Endothelial cell (in vitro differentiated cells): ENCODE results near the gene NLRP13. TPM values are rescaled to one million over a fixed set of nuclear protein-coding genes. Genes with fewer than 3 reads are reported as not detected.

Source experiments
- DNase-seq: peaks from one replicate; pipeline ENCODE4 v3.0.0; 2021; ENCODE audit warnings: low spot score
- H3K27ac Mint-ChIP-seq: one replicate; pipeline ENCODE4 v1.8.0; 2021; ENCODE audit warnings: mixed read lengths, inconsistent platforms; ENCODE audit not compliant: unreplicated experiment
- H3K27me3 Mint-ChIP-seq: one replicate; pipeline ENCODE4 v1.8.0; 2021; ENCODE audit warnings: mild to moderate bottlenecking, moderate library complexity, mixed read lengths, inconsistent platforms; ENCODE audit not compliant: unreplicated experiment
- H3K36me3 Mint-ChIP-seq: one replicate; pipeline ENCODE4 v1.8.0; 2021; ENCODE audit warnings: mild to moderate bottlenecking, low read depth, mixed read lengths, inconsistent platforms; ENCODE audit not compliant: unreplicated experiment
- H3K4me1 Mint-ChIP-seq: one replicate; pipeline ENCODE4 v1.8.0; 2021; ENCODE audit warnings: mild to moderate bottlenecking, mixed read lengths, inconsistent platforms; ENCODE audit not compliant: unreplicated experiment
- H3K4me3 Mint-ChIP-seq: one replicate; pipeline ENCODE4 v1.8.0; 2021; ENCODE audit warnings: mild to moderate bottlenecking, mixed read lengths, inconsistent platforms; ENCODE audit not compliant: unreplicated experiment
- H3K9me3 Mint-ChIP-seq: one replicate; pipeline ENCODE4 v1.8.0; 2021; ENCODE audit warnings: mixed read lengths, inconsistent platforms; ENCODE audit not compliant: unreplicated experiment
- total RNA-seq: library from RNA; stranded (reverse); fragmentation: NEBNext Ultra II Directional; extraction: Animal tissue kit (Norgen Biotek cat#: 25700); gene quantifications from one replicate; pipeline ENCODE4 v1.2.1, GENCODE V29; 2021; ENCODE audit not compliant: unreplicated experiment
- TF ChIP-seq, protein P1 (sequence below): fragments of 200-600 bp; sonication (generic); IDR thresholded peaks from one replicate; pipeline ENCODE4 v1.5.0; 2021; ENCODE audit warnings: antibody characterized with exemption; ENCODE audit not compliant: unreplicated experiment

NLRP13 gene
- total RNA-seq, 1 donor from 2014 or later = not detected

DNA sequence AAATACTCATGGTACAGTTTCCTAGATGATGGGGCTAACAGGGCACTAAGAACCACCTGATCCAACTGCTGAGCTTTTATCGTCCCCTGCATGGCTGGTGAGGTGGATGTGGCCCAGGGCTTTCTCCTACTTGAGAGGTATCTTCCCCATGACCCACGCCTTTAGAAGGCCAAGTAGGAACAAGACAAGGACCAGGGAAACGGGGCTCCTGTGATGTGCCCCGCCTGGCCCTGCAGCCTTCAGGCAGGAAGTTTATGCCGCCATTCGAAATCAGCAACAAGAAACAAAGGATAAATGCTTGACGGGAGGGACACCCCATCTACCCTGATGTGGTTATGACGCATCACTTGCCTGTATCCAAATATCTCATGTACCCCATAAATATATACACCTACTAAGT lies 4.1 kb downstream of the NLRP13 start:
- Mint-ChIP-seq H3K4me3 (no peak overlapping the region), H3K9me3 (peaks cover 31% of the 10 kb centered on the region), H3K36me3 (peaks cover 7% of the 10 kb centered on the region), H3K27me3 (peaks cover 2% of the 10 kb centered on the region), H3K27ac (no peak overlapping the region), H3K4me1 (no peaks in the 10 kb centered on the region)
- TF ChIP-seq, protein P1, sequence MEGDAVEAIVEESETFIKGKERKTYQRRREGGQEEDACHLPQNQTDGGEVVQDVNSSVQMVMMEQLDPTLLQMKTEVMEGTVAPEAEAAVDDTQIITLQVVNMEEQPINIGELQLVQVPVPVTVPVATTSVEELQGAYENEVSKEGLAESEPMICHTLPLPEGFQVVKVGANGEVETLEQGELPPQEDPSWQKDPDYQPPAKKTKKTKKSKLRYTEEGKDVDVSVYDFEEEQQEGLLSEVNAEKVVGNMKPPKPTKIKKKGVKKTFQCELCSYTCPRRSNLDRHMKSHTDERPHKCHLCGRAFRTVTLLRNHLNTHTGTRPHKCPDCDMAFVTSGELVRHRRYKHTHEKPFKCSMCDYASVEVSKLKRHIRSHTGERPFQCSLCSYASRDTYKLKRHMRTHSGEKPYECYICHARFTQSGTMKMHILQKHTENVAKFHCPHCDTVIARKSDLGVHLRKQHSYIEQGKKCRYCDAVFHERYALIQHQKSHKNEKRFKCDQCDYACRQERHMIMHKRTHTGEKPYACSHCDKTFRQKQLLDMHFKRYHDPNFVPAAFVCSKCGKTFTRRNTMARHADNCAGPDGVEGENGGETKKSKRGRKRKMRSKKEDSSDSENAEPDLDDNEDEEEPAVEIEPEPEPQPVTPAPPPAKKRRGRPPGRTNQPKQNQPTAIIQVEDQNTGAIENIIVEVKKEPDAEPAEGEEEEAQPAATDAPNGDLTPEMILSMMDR = no peak
- no peak for DNase-seq

DNA sequence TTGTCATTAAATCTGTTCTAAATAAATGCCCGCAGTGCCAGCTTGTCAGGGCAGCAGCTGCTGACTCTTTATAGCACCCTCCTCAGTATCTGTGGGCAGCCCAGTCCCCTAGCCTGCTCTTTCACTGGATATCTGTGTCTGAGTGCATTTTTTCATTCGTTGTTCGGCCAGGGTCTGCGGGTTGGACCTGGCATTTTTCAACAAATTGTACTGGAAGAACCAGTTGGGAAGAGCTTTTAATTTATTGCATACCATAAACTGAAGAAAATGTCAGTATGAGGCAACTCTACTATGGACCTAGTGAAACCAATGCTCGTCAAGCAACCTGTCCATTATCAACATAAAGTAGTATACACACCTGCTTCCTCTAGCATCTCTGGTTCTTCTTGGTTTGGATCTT lies 8.6 kb downstream of the NLRP13 start:
- Mint-ChIP-seq H3K9me3 (peaks cover 28% of the 10 kb centered on the region), H3K4me1 (no peaks in the 10 kb centered on the region), H3K4me3 (no peak overlapping the region)

DNA sequence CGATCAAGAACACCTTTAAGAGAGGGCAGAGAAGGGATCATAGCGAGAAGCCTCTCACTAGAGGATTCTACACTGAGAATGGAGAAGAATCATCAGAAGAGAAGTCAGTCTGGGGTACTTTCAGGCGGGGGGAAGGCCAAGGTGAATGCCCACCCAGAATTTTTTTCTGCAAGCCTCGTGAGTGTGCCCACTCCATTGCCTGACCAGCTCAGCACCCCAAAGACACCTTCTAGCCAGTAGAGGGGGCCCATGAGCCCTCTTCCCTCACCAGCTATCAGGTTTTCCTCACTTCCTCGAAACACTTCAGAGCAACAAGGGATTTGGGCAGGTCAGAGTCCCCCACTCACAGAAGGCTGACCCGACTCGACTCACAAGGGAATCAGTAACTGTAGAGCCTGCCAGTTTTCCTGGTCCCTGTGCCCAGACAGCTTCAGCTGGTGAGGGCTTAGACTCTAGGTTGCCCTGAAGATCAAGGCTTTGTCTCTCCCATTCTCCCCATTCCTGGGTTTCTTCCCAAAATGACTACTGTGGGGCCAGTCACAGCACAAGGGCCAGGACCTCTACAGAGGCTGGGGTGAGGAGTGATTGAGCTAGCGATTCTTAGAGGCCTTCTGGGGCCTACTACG lies 18.4 kb downstream of the NLRP13 start:
- TF ChIP-seq, protein P1 = no peak
- Mint-ChIP-seq H3K4me3 (no peak overlapping the region), H3K9me3 (peaks cover 56% of the 10 kb centered on the region), H3K27ac (no peak overlapping the region), H3K4me1 (no peaks in the 10 kb centered on the region), H3K27me3 (peaks cover 2% of the 10 kb centered on the region), H3K36me3 (peaks cover 12% of the 10 kb centered on the region)
- no peak for DNase-seq

More for the DNA sequence above, 8.6 kb downstream of the NLRP13 start:
- Mint-ChIP-seq H3K36me3 (peaks cover 3% of the 10 kb centered on the region), H3K27me3 (no peaks in the 10 kb centered on the region), H3K27ac (no peak overlapping the region)
- TF ChIP-seq, protein P1 = no peak
- no peak for DNase-seq

- Mint-ChIP-seq H3K27ac (no peak overlapping the region), H3K4me1 (no peaks in the 10 kb centered on the region), H3K4me3 (no peak overlapping the region), H3K9me3 (peaks cover 63% of the 10 kb centered on the region), H3K27me3 (peaks cover 2% of the 10 kb centered on the region), H3K36me3 (peaks cover 15% of the 10 kb centered on the region)
- DNase-seq = no peak
- TF ChIP-seq, protein P1 = no peak
Measured at GRCh38 chr19:55912916-55913315, 19.2 kb downstream of the NLRP13 start.

GRCh38 chr19:55909801-55910200 lies 22.3 kb downstream of the NLRP13 start:
- peaks cover 5% of the 10 kb centered on the region for H3K27me3 Mint-ChIP-seq
- DNase-seq = no peak
- TF ChIP-seq, protein P1 = no peak
- no peak overlapping the region for H3K4me3 Mint-ChIP-seq
- no peaks in the 10 kb centered on the region for H3K4me1 Mint-ChIP-seq
- H3K36me3 Mint-ChIP-seq = peaks cover 16% of the 10 kb centered on the region
- peaks cover 49% of the 10 kb centered on the region for H3K9me3 Mint-ChIP-seq
- no peak overlapping the region for H3K27ac Mint-ChIP-seq
